GM18868 (cell line): Measurements from ENCODE around the gene THUMPD1.
"Not testable (repeated sequence)": the region's sequence is repeated elsewhere in the genome, so short reads cannot be mapped to it uniquely, and the experiment has no call there.

Experiments used
- ATAC-seq: cut with Tn5 transposase; IDR thresholded peaks from one replicate; pipeline ENCODE4 v1.9.1; 2021; ENCODE audit warnings: mild to moderate bottlenecking, moderate library complexity; ENCODE audit not compliant: unreplicated experiment

THUMPD1 gene

GRCh38 chr16:20741554-20742285 is at the start of gene THUMPD1:
THUMPD1 (minus strand) TSS chr16:20741818; CDS start chr16:20741739, 79 bp downstream.
- peak; percentile 87 for ATAC-seq

GRCh38 chr16:20789130-20789529 is 47.5 kb upstream of the THUMPD1 start:
- no peak for ATAC-seq

GRCh38 chr16:20784204-20784603 is 42.6 kb upstream of the THUMPD1 start:
- no peak for ATAC-seq

GRCh38 chr16:20782470-20782869 is 40.9 kb upstream of the THUMPD1 start:
- no peak for ATAC-seq

GRCh38 chr16:20781697-20782096 is 40.1 kb upstream of the THUMPD1 start:
- ATAC-seq, result no peak

- ATAC-seq, result no peak
Observed at GRCh38 chr16:20774703-20775362, 33.2 kb upstream of the THUMPD1 start.

GRCh38 chr16:20773679-20774078 is 32.1 kb upstream of the THUMPD1 start:
- no peak for ATAC-seq

GRCh38 chr16:20768818-20769217 is 27.2 kb upstream of the THUMPD1 start:
- no peak for ATAC-seq

- no peak for ATAC-seq
Observed at GRCh38 chr16:20768121-20768520, 26.5 kb upstream of the THUMPD1 start.

GRCh38 chr16:20767577-20767976 is 26.0 kb upstream of the THUMPD1 start:
- no peak for ATAC-seq

- ATAC-seq, result no peak
Observed at GRCh38 chr16:20766294-20766693, 24.7 kb upstream of the THUMPD1 start.

- no peak for ATAC-seq
Observed at GRCh38 chr16:20765732-20766131, 24.1 kb upstream of the THUMPD1 start.

- ATAC-seq, result not testable (repeated sequence)
Observed at GRCh38 chr16:20764448-20764847, 22.8 kb upstream of the THUMPD1 start.

GRCh38 chr16:20763461-20764232 is 22.0 kb upstream of the THUMPD1 start, which contains the start of gene ACSM3:
ACSM3 (plus strand) TSS chr16:20764014; CDS start chr16:20770035, 6,021 bp downstream.
- ATAC-seq, result peak; percentile 98

GRCh38 chr16:20762404-20763123 is 20.9 kb upstream of the THUMPD1 start:
- no peak for ATAC-seq

GRCh38 chr16:20761175-20761574 is 19.6 kb upstream of the THUMPD1 start:
- ATAC-seq, result no peak

GRCh38 chr16:20760346-20760745 is 18.7 kb upstream of the THUMPD1 start:
- ATAC-seq, result no peak

GRCh38 chr16:20755799-20756198 is 14.2 kb upstream of the THUMPD1 start:
- ATAC-seq, result not testable (repeated sequence)

GRCh38 chr16:20755238-20755637 is 13.6 kb upstream of the THUMPD1 start:
- ATAC-seq, result no peak

GRCh38 chr16:20753727-20754126 is 12.1 kb upstream of the THUMPD1 start:
- ATAC-seq, result no peak

GRCh38 chr16:20750558-20750957 is 8.9 kb upstream of the THUMPD1 start:
- ATAC-seq, result no peak
